Measurements from ENCODE around the gene RPS26. TPM values are rescaled to one million over a fixed set of nuclear protein-coding genes. Genes with fewer than 3 reads are reported as not detected.
A peak's percentile ranks its signal among the peaks of the same experiment; 100 is the strongest.
"Not testable (repeated sequence)": the region's sequence is repeated elsewhere in the genome, so short reads cannot be mapped to it uniquely, and the experiment has no call there.

RPS26 gene
- polyA plus RNA-seq, 2 of the 4 experiments (the other 2 are of a cell fraction): 524 to 779 TPM

DNA sequence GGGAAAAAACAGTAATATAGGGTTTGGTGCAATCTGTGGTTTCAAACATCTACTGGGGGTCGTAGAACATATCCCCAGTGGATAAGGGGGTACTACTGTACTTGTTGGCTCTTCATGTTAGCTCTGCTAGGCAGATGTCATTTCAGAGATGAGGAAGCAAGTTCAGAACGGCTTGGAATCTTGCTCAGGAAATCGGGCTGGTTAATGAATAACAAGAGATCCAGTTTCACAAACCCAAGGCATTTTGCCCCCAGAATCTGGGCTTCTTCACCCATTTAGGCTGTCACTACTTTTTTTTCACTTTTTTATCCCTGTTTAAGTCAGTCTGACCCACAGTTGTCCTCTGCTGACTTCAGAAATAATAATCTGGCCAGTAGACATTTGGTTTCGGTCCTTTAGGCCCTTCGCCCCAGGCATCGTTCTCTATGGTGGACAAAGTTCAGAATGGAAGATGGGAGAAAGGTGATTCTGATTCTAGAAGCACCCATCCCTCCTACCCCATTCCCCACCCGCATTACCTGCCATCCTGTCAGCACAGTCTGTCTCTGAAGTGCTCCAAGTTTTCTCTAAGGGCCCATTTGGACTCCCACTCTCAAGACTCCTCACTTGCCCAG is 40.1 kb upstream of the RPS26 start:
- no peak for FAIRE-seq
- Histone ChIP-seq H3K4me2 (peak overlapping the region; percentile 52), H3K9me3 (no peaks in the 10 kb centered on the region), H3K4me1 (peaks cover 18% of the 10 kb centered on the region), H3K27ac (peak overlapping the region; percentile 7 to 65; a peak in 3 of 6 replicates), H3K4me3 (no peak overlapping the region)
- DNase-seq (ENCODE audit: low read depth in 1 of 2, low spot score in 1 of 2): peak in 1 of 2 experiments; percentile 19
- CTCF ChIA-PET: interaction anchor here (1.1 kb wide), 1 partner anchor 46 kb away, joined by 3 read pairs; no protein-coding TSS in a partner anchor
- TF ChIP-seq CBX8 (IDR thresholded peaks at IDR 0.05) (no peak), CEBPB (IDR thresholded peaks at IDR 0.05) (no peak), ELK1 (IDR thresholded peaks at IDR 0.05; ENCODE audit: low read depth, low read length) (no peak), ZNF302 (CRISPR knock-in tag; IDR thresholded peaks at IDR 0.05) (no peak), MYC (IDR thresholded peaks at IDR 0.05; ENCODE audit: borderline replicate concordance, low read length) (no peak), HOXB13 (CRISPR knock-in tag; IDR thresholded peaks at IDR 0.05; ENCODE audit: low read depth) (no peak), PHF8 (IDR thresholded peaks at IDR 0.05; ENCODE audit: borderline replicate concordance, low read depth) (no peak), BCL3 (IDR thresholded peaks at IDR 0.05) (no peak), POLR2A (IDR thresholded peaks at IDR 0.05; ENCODE audit: low read length) (no peak), HES2 (IDR thresholded peaks at IDR 0.05) (no peak), HOXA7 (CRISPR knock-in tag; IDR thresholded peaks at IDR 0.05) (no peak), TP53 (CRISPR knock-in tag; IDR thresholded peaks at IDR 0.05) (no peak), ESRRA (IDR thresholded peaks at IDR 0.05; ENCODE audit: borderline replicate concordance, low read length) (no peak), FOSB (CRISPR knock-in tag; IDR thresholded peaks at IDR 0.05) (no peak), CHD2 (IDR thresholded peaks at IDR 0.05; ENCODE audit: low read length, partially characterized antibody) (no peak), HEYL (CRISPR knock-in tag; IDR thresholded peaks at IDR 0.05) (no peak), POLR2AphosphoS2 (conservative IDR thresholded peaks at IDR 0.05; ENCODE audit: low read length) (no peak), SMC3 (IDR thresholded peaks at IDR 0.05) (no peak), HOXB5 (CRISPR knock-in tag; IDR thresholded peaks at IDR 0.05) (no peak), EHF (CRISPR knock-in tag; IDR thresholded peaks at IDR 0.05) (no peak)
- ATAC-seq: no peak
- POLR2A ChIA-PET: no interaction called here
- WGBS (ENCODE audit: missing lambda C conversion rate): 54% methylated on average over 7 of the region's 7 CpGs

DNA sequence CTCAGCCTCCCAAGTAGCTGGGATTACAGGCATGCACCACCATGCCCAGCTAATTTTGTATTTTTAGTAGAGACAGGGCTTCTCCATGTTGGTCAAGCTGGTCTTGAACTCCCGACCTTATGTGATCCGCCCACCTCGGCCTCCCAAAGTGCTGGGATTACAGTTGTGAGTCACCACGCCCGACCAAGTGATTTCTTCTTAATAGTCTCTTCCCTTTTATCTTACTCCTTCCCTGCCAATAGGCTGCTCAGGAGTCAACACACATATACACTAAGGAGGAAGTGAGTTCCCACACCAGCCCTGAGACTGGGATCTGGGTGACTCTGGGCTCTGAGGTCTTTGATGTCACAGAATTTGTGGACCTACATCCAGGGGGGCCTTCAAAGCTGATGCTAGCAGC is 38.3 kb upstream of the RPS26 start:
- H3K9me3 ChIP-seq; H3K4me2 ChIP-seq; ATAC-seq; FAIRE-seq; POLR2A ChIA-PET; DNase-seq (ENCODE audit: low read depth in 1 of 2, low spot score in 1 of 2); H3K27ac ChIP-seq; H3K4me3 ChIP-seq: not testable (repeated sequence)
- peaks cover 18% of the 10 kb centered on the region for H3K4me1 ChIP-seq
- 92% methylated on average over 5 of the region's 5 CpGs for WGBS (ENCODE audit: missing lambda C conversion rate)
- CTCF ChIA-PET: interaction anchor here (1.1 to 4.1 kb wide), 2 partner anchors 26 to 36 kb away, joined by 3 to 22 read pairs; no protein-coding TSS in a partner anchor

DNA sequence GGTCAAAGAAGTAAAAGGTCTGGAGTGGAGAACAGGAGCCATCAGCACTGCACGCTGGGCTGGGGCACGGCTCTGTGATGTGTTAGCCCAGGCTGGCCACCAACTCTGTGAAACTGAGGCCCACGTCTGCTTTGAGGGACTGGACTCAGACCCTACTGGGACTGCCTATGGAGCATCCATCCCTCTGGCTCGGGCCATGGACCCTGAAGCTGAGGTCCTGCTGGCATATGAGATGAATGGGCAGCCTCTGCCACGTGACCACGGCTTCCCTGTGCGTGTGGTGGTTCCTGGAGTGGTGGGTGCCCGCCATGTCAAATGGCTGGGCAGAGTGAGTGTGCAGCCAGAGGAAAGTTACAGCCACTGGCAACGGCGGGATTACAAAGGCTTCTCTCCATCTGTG is 37.5 kb upstream of the RPS26 start:
- Histone ChIP-seq H3K4me2 (no peak overlapping the region), H3K9me3 (no peaks in the 10 kb centered on the region), H3K27ac (no peak overlapping the region), H3K4me1 (peaks cover 18% of the 10 kb centered on the region), H3K4me3 (no peak overlapping the region)
- ChIA-PET POLR2A (no interaction called here), CTCF (interaction anchor here (1.0 to 4.1 kb wide), 2 partner anchors 8 to 26 kb away, joined by 4 to 22 read pairs; no protein-coding TSS in a partner anchor)
- TF ChIP-seq POLR2AphosphoS2 (conservative IDR thresholded peaks at IDR 0.05; ENCODE audit: low read length) (no peak), KDM1A (IDR thresholded peaks at IDR 0.05; ENCODE audit: low read depth) (no peak), CBX2 (IDR thresholded peaks at IDR 0.05; ENCODE audit: borderline replicate concordance, low read depth) (no peak), SMC3 (IDR thresholded peaks at IDR 0.05) (no peak), HES2 (IDR thresholded peaks at IDR 0.05) (no peak), ZFP36 (IDR thresholded peaks at IDR 0.05; ENCODE audit: borderline replicate concordance, partially characterized antibody) (no peak), PHF8 (IDR thresholded peaks at IDR 0.05; ENCODE audit: borderline replicate concordance, low read depth) (no peak), ZC3H11A (IDR thresholded peaks at IDR 0.05) (no peak)
- TF ChIP-seq, protein P1, sequence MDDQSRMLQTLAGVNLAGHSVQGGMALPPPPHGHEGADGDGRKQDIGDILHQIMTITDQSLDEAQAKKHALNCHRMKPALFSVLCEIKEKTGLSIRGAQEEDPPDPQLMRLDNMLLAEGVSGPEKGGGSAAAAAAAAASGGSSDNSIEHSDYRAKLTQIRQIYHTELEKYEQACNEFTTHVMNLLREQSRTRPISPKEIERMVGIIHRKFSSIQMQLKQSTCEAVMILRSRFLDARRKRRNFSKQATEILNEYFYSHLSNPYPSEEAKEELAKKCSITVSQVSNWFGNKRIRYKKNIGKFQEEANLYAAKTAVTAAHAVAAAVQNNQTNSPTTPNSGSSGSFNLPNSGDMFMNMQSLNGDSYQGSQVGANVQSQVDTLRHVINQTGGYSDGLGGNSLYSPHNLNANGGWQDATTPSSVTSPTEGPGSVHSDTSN (IDR thresholded peaks at IDR 0.05): no peak
- 96% methylated on average over 10 of the region's 10 CpGs for WGBS (ENCODE audit: missing lambda C conversion rate)
- DNase-seq (ENCODE audit: low read depth in 1 of 2, low spot score in 1 of 2) (no peak), ATAC-seq (no peak), FAIRE-seq (no peak)
